SK-N-SH treated with all-trans-retinoic acid at 6 μM for 48 hours (cell line): ENCODE data around the gene UBE3C.

Experiments
- RARB ChIP-seq: fragments of 250-450 bp; sonication (Bioruptor Pico); IDR thresholded peaks from 2 replicates; pipeline ENCODE4 v1.8.0; 2021; ENCODE audit warnings: mild to moderate bottlenecking, moderate library complexity
- ZNF565 ChIP-seq: fragments of 450-650 bp; formaldehyde crosslinking; conservative IDR thresholded peaks from 2 replicates; pipeline ENCODE4 v1.5.0; 2020; ENCODE audit warnings: low read depth, mild to moderate bottlenecking, moderate library complexity
- ZNF8 ChIP-seq: fragments of 450-650 bp; formaldehyde crosslinking; IDR thresholded peaks from 2 replicates; pipeline ENCODE4 v1.5.0; 2020; ENCODE audit warnings: mild to moderate bottlenecking, moderate library complexity
- TF ChIP-seq, protein P1 (sequence below): fragments of 250-450 bp; sonication (Bioruptor Pico); IDR thresholded peaks from 2 replicates; pipeline ENCODE4 v1.8.0; 2020; ENCODE audit warnings: mild to moderate bottlenecking, moderate library complexity, borderline replicate concordance
- TF ChIP-seq, protein P2 (sequence below): fragments of 250-450 bp; sonication (Bioruptor Pico); IDR thresholded peaks from 2 replicates; pipeline ENCODE4 v1.5.0; 2020; ENCODE audit warnings: mild to moderate bottlenecking, moderate library complexity

DNA sequence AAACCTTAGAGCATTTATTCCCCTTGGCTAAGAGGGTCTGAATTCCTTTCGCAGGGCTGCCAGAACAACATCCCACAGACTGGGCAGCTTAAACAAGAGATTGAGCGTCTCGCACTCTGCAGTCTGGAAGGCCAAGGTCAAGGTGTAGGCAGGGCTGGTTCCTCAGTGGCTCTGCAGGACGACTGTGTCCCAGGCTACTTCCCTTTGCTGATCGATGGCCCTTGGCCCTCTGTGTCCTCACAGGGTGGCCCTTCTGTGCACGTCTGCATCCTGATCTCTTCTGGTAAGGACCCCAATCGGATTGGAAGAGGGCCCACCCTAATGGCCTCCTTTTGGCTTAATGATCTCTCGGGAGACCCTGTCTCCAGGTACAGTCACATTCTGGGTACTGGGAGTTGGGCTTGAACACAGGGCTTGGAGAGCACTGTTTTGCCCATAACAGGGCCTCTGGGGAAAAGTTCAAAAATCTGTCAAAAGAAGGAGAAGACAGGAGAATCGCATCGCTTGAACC, 162.9 kb downstream of the UBE3C start:
- TF ChIP-seq ZNF565 (CRISPR knock-in tag) = no peak
- TF ChIP-seq RARB = no peak
- TF ChIP-seq, protein P1, sequence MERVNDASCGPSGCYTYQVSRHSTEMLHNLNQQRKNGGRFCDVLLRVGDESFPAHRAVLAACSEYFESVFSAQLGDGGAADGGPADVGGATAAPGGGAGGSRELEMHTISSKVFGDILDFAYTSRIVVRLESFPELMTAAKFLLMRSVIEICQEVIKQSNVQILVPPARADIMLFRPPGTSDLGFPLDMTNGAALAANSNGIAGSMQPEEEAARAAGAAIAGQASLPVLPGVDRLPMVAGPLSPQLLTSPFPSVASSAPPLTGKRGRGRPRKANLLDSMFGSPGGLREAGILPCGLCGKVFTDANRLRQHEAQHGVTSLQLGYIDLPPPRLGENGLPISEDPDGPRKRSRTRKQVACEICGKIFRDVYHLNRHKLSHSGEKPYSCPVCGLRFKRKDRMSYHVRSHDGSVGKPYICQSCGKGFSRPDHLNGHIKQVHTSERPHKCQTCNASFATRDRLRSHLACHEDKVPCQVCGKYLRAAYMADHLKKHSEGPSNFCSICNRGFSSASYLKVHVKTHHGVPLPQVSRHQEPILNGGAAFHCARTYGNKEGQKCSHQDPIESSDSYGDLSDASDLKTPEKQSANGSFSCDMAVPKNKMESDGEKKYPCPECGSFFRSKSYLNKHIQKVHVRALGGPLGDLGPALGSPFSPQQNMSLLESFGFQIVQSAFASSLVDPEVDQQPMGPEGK (CRISPR knock-in tag) = no peak
- TF ChIP-seq, protein P2, sequence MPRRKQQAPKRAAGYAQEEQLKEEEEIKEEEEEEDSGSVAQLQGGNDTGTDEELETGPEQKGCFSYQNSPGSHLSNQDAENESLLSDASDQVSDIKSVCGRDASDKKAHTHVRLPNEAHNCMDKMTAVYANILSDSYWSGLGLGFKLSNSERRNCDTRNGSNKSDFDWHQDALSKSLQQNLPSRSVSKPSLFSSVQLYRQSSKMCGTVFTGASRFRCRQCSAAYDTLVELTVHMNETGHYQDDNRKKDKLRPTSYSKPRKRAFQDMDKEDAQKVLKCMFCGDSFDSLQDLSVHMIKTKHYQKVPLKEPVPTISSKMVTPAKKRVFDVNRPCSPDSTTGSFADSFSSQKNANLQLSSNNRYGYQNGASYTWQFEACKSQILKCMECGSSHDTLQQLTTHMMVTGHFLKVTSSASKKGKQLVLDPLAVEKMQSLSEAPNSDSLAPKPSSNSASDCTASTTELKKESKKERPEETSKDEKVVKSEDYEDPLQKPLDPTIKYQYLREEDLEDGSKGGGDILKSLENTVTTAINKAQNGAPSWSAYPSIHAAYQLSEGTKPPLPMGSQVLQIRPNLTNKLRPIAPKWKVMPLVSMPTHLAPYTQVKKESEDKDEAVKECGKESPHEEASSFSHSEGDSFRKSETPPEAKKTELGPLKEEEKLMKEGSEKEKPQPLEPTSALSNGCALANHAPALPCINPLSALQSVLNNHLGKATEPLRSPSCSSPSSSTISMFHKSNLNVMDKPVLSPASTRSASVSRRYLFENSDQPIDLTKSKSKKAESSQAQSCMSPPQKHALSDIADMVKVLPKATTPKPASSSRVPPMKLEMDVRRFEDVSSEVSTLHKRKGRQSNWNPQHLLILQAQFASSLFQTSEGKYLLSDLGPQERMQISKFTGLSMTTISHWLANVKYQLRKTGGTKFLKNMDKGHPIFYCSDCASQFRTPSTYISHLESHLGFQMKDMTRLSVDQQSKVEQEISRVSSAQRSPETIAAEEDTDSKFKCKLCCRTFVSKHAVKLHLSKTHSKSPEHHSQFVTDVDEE = no peak
- TF ChIP-seq ZNF8 (CRISPR knock-in tag) = no peak
